Stimulated activated CD4-positive, alpha-beta T cell treated with anti-CD3 and anti-CD28 coated beads, Interleukin-1b, Interleukin-23, amount 100 ng/mL, for 24 hours (primary cell): ENCODE measurements around the gene TLCD5.

ENCODE experiments used
- DNase-seq, 4 experiments: peaks; one replicate each; pipeline ENCODE4 v3.0.0-alpha.2; 2020; ENCODE audit warnings: low read depth in 4 of 4, low spot score in 1 of 4

The TLCD5 gene

GRCh38 chr11:120324932-120325810 is at the start of gene TLCD5:
TSS of gene TLCD5 (plus strand) at chr11:120325299. CDS start at chr11:120327442, 2,143 bp downstream.
- DNase-seq = peak in 2 of 4 experiments; percentile 25 to 41

GRCh38 chr11:120279502-120279901 is 45.6 kb upstream of the TLCD5 start:
- DNase-seq = no peak

GRCh38 chr11:120280600-120281051 is 44.5 kb upstream of the TLCD5 start:
- DNase-seq = no peak

GRCh38 chr11:120281143-120281795 is 43.8 kb upstream of the TLCD5 start:
- no peak for DNase-seq

- DNase-seq = no peak
Observed at GRCh38 chr11:120283124-120283523, 42.0 kb upstream of the TLCD5 start.

- no peak for DNase-seq
Observed at GRCh38 chr11:120284272-120284671, 40.8 kb upstream of the TLCD5 start.

GRCh38 chr11:120285256-120285655 is 39.8 kb upstream of the TLCD5 start:
- no peak for DNase-seq

GRCh38 chr11:120288021-120288420 is 37.1 kb upstream of the TLCD5 start:
- no peak for DNase-seq

GRCh38 chr11:120289426-120289825 is 35.7 kb upstream of the TLCD5 start:
- DNase-seq = no peak

- no peak for DNase-seq
Observed at GRCh38 chr11:120290956-120291355, 34.1 kb upstream of the TLCD5 start.

GRCh38 chr11:120293038-120293800 is 31.9 kb upstream of the TLCD5 start:
- no peak for DNase-seq

- DNase-seq = no peak
Observed at GRCh38 chr11:120294096-120294495, 31.0 kb upstream of the TLCD5 start.

- no peak for DNase-seq
Observed at GRCh38 chr11:120295099-120295498, 30.0 kb upstream of the TLCD5 start.

GRCh38 chr11:120296554-120296953 is 28.5 kb upstream of the TLCD5 start:
- no peak for DNase-seq

- no peak for DNase-seq
Observed at GRCh38 chr11:120298461-120298860, 26.6 kb upstream of the TLCD5 start.

- DNase-seq = no peak
Observed at GRCh38 chr11:120302001-120302805, 22.9 kb upstream of the TLCD5 start.

- DNase-seq = peak; percentile 23 to 46 (median 32)
Observed at GRCh38 chr11:120303004-120303637, 22.0 kb upstream of the TLCD5 start.

GRCh38 chr11:120304526-120304925 is 20.6 kb upstream of the TLCD5 start:
- no peak for DNase-seq

- no peak for DNase-seq
Observed at GRCh38 chr11:120305286-120305685, 19.8 kb upstream of the TLCD5 start.

- DNase-seq = no peak
Observed at GRCh38 chr11:120306519-120307242, 18.4 kb upstream of the TLCD5 start.
